ENCODE results near the gene GABRR2.

Gene GABRR2

GRCh38 chr6:89258912-89259311, 56.2 kb downstream of the GABRR2 start:
- in situ Hi-C loops (cut with HindIII; ENCODE audit: low sequenced_read_pairs), result no loop called here
- DNase-seq (ENCODE audit: low read depth), result no peak
- no peak overlapping the region for H3K4me3 ChIP-seq (ENCODE audit: low read depth, low read length)
- TF ChIP-seq CTCF (IDR thresholded peaks at IDR 0.05; ENCODE audit: low read depth, low read length, missing control alignments), result no peak

GRCh38 chr6:89257781-89258180, 57.3 kb downstream of the GABRR2 start:
- DNase-seq (ENCODE audit: low read depth), result no peak
- TF ChIP-seq CTCF (IDR thresholded peaks at IDR 0.05; ENCODE audit: low read depth, low read length, missing control alignments), result no peak
- no peak overlapping the region for H3K4me3 ChIP-seq (ENCODE audit: low read depth, low read length)
- in situ Hi-C loops (cut with HindIII; ENCODE audit: low sequenced_read_pairs), result no loop called here

GRCh38 chr6:89257346-89257745, 57.8 kb downstream of the GABRR2 start:
- TF ChIP-seq CTCF (IDR thresholded peaks at IDR 0.05; ENCODE audit: low read depth, low read length, missing control alignments), result no peak
- DNase-seq (ENCODE audit: low read depth), result no peak
- H3K4me3 ChIP-seq (ENCODE audit: low read depth, low read length), result no peak overlapping the region
- in situ Hi-C loops (cut with HindIII; ENCODE audit: low sequenced_read_pairs), result no loop called here

GRCh38 chr6:89255417-89255816, 59.7 kb downstream of the GABRR2 start:
- no peak overlapping the region for H3K4me3 ChIP-seq (ENCODE audit: low read depth, low read length)
- no peak for DNase-seq (ENCODE audit: low read depth)
- in situ Hi-C loops (cut with HindIII; ENCODE audit: low sequenced_read_pairs), result no loop called here
- no peak for TF ChIP-seq CTCF (IDR thresholded peaks at IDR 0.05; ENCODE audit: low read depth, low read length, missing control alignments)

- in situ Hi-C loops (cut with HindIII; ENCODE audit: low sequenced_read_pairs), result no loop called here
- DNase-seq (ENCODE audit: low read depth), result no peak
Measured at GRCh38 chr6:89254569-89254968, 60.5 kb downstream of the GABRR2 start.

GRCh38 chr6:89252907-89253306, 62.2 kb downstream of the GABRR2 start:
- H3K4me3 ChIP-seq (ENCODE audit: low read depth, low read length), result no peak overlapping the region
- TF ChIP-seq CTCF (IDR thresholded peaks at IDR 0.05; ENCODE audit: low read depth, low read length, missing control alignments), result no peak
- in situ Hi-C loops (cut with HindIII; ENCODE audit: low sequenced_read_pairs), result no loop called here
- no peak for DNase-seq (ENCODE audit: low read depth)

More at GRCh38 chr6:89254569-89254968, 60.5 kb downstream of the GABRR2 start:
- no peak overlapping the region for H3K4me3 ChIP-seq (ENCODE audit: low read depth, low read length)
- no peak for TF ChIP-seq CTCF (IDR thresholded peaks at IDR 0.05; ENCODE audit: low read depth, low read length, missing control alignments)

- no peak for TF ChIP-seq CTCF (IDR thresholded peaks at IDR 0.05; ENCODE audit: low read depth, low read length, missing control alignments)
- in situ Hi-C loops (cut with HindIII; ENCODE audit: low sequenced_read_pairs), result no loop called here
- no peak overlapping the region for H3K4me3 ChIP-seq (ENCODE audit: low read depth, low read length)
- DNase-seq (ENCODE audit: low read depth), result no peak
Measured at GRCh38 chr6:89251976-89252375, 63.1 kb downstream of the GABRR2 start.
